ENCODE data around the gene PPP4R4. TPM values are rescaled to one million over a fixed set of nuclear protein-coding genes. Genes with fewer than 3 reads are reported as not detected.

Gene PPP4R4
- total and polyA plus RNA-seq, 2 of the 4 experiments (the other 2 are of a cell fraction) = 0.17 to 0.36 TPM

DNA sequence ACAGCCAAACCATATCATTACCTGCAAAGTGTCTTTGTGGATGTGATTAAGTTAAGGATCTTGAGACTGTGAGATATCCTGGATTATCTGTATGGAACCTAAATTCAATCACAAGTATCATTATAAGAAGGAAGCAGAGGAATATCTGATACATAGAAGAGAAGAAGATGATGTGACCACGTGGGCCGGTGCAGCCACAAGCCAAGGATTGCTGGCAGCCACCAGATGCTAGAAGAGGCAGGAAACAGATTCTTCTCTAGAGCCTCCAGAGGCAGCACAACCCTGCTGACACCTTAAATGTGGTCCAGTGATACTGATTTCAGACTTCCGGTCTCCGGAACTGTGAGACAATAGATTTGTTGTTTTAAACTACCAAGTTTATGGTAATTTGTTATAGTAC is 38.6 kb upstream of the PPP4R4 start:
- Histone ChIP-seq H3K36me3 (ENCODE audit: control insufficient read depth, insufficient read depth, low read length) (no peaks in the 10 kb centered on the region), H3K9me3 (ENCODE audit: control insufficient read depth, insufficient read depth, low read length) (peaks cover 2% of the 10 kb centered on the region; the same call in 1 of the 2 replicates), H3K27me3 (ENCODE audit: control insufficient read depth, insufficient read depth, low read length) (peaks cover 17% of the 10 kb centered on the region), H3K56ac (ENCODE audit: extremely low read depth, insufficient read depth, low read length) (no peak overlapping the region), H4K20me1 (ENCODE audit: insufficient read depth, low read length) (no peaks in the 10 kb centered on the region), H4K5ac (ENCODE audit: low read depth, low read length) (no peak overlapping the region), H2BK5ac (ENCODE audit: low read depth, low read length, poor library complexity, severe bottlenecking) (no peak overlapping the region), H4K8ac (ENCODE audit: low read depth in 2 of 2, low read length in 2 of 2) (no peak overlapping the region), H3K27ac (ENCODE audit: insufficient read depth, low read length) (no peak overlapping the region), H3K9ac (ENCODE audit: low read depth, low read length) (no peak overlapping the region), H3K4me2 (ENCODE audit: low read depth, low read length) (no peak overlapping the region), H4K91ac (ENCODE audit: insufficient read depth, low read depth, low read length) (no peak overlapping the region), H2AFZ (replicated peaks; ENCODE audit: low read length, poor library complexity) (no peak overlapping the region), H2AK5ac (ENCODE audit: low read depth, low read length) (no peak overlapping the region), H3K79me1 (ENCODE audit: low read depth in 1 of 2, low read length in 2 of 2) (no peaks in the 10 kb centered on the region), H2BK20ac (ENCODE audit: low read depth, low read length) (no peak overlapping the region), H2BK120ac (ENCODE audit: low read depth, low read length) (no peak overlapping the region), H3K18ac (ENCODE audit: low read depth, low read length) (no peak overlapping the region), H3K14ac (replicated peaks; ENCODE audit: low read depth, low read length) (no peak overlapping the region), H3K4me1 (ENCODE audit: control insufficient read depth, insufficient read depth, low read length) (no peaks in the 10 kb centered on the region), H3K9me1 (ENCODE audit: insufficient read depth, low read length) (no peaks in the 10 kb centered on the region), H3K23ac (ENCODE audit: low read depth, low read length) (no peak overlapping the region), H3K4me3 (ENCODE audit: insufficient read depth, low read depth, low read length) (no peak overlapping the region), H2AK9ac (replicated peaks; ENCODE audit: low read depth, low read length, poor library complexity) (no peak overlapping the region), H2BK15ac (ENCODE audit: low read depth, low read length) (no peak overlapping the region), H3K4ac (ENCODE audit: low read depth, low read length) (no peak overlapping the region)
- no peak for TF ChIP-seq RAD21 (IDR thresholded peaks at IDR 0.05; ENCODE audit: low read length)
- TF ChIP-seq BHLHE40 (IDR thresholded peaks at IDR 0.05; ENCODE audit: low read depth, low read length) = no peak
- no peak for TF ChIP-seq POLR2A (IDR thresholded peaks at IDR 0.05; ENCODE audit: low read depth, low read length)
- no peak for TF ChIP-seq MXI1 (IDR thresholded peaks at IDR 0.05; ENCODE audit: borderline replicate concordance, low read depth, low read length)
- TF ChIP-seq CEBPB (IDR thresholded peaks at IDR 0.05; ENCODE audit: low read depth, low read length) = no peak
- TF ChIP-seq CHD1 (IDR thresholded peaks at IDR 0.05; ENCODE audit: low read depth, low read length) = no peak
- TF ChIP-seq MAFK (IDR thresholded peaks at IDR 0.05; ENCODE audit: low read depth, low read length) = no peak
- no peak for TF ChIP-seq RCOR1 (IDR thresholded peaks at IDR 0.05; ENCODE audit: insufficient replicate concordance, low read length)
- TF ChIP-seq NFE2L2 (IDR thresholded peaks at IDR 0.05; ENCODE audit: low read depth, low read length) = no peak
- TF ChIP-seq, protein P1, sequence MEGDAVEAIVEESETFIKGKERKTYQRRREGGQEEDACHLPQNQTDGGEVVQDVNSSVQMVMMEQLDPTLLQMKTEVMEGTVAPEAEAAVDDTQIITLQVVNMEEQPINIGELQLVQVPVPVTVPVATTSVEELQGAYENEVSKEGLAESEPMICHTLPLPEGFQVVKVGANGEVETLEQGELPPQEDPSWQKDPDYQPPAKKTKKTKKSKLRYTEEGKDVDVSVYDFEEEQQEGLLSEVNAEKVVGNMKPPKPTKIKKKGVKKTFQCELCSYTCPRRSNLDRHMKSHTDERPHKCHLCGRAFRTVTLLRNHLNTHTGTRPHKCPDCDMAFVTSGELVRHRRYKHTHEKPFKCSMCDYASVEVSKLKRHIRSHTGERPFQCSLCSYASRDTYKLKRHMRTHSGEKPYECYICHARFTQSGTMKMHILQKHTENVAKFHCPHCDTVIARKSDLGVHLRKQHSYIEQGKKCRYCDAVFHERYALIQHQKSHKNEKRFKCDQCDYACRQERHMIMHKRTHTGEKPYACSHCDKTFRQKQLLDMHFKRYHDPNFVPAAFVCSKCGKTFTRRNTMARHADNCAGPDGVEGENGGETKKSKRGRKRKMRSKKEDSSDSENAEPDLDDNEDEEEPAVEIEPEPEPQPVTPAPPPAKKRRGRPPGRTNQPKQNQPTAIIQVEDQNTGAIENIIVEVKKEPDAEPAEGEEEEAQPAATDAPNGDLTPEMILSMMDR (conservative IDR thresholded peaks at IDR 0.05; ENCODE audit: low read depth, low read length) = no peak
- TF ChIP-seq RFX5 (IDR thresholded peaks at IDR 0.05; ENCODE audit: low read depth, low read length) = no peak
- no peak for TF ChIP-seq MAZ (IDR thresholded peaks at IDR 0.05; ENCODE audit: borderline replicate concordance, low read depth, low read length)
- TF ChIP-seq, protein P2, sequence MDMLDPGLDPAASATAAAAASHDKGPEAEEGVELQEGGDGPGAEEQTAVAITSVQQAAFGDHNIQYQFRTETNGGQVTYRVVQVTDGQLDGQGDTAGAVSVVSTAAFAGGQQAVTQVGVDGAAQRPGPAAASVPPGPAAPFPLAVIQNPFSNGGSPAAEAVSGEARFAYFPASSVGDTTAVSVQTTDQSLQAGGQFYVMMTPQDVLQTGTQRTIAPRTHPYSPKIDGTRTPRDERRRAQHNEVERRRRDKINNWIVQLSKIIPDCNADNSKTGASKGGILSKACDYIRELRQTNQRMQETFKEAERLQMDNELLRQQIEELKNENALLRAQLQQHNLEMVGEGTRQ (IDR thresholded peaks at IDR 0.05; ENCODE audit: low read depth, low read length) = no peak
- no peak for TF ChIP-seq FOS (IDR thresholded peaks at IDR 0.05; ENCODE audit: low read depth, low read length)
- TF ChIP-seq, protein P3, sequence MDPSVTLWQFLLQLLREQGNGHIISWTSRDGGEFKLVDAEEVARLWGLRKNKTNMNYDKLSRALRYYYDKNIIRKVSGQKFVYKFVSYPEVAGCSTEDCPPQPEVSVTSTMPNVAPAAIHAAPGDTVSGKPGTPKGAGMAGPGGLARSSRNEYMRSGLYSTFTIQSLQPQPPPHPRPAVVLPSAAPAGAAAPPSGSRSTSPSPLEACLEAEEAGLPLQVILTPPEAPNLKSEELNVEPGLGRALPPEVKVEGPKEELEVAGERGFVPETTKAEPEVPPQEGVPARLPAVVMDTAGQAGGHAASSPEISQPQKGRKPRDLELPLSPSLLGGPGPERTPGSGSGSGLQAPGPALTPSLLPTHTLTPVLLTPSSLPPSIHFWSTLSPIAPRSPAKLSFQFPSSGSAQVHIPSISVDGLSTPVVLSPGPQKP (IDR thresholded peaks at IDR 0.05; ENCODE audit: borderline replicate concordance, low read depth, low read length) = no peak
- TF ChIP-seq SMC3 (IDR thresholded peaks at IDR 0.05; ENCODE audit: low read depth, low read length) = no peak
- CTCF ChIA-PET = no interaction called here
- POLR2A ChIA-PET (ENCODE audit: unreplicated experiment) = no interaction called here
- no peak for ATAC-seq (ENCODE audit: low read depth)
- in situ Hi-C loops (cut with MboI; ENCODE audit: low sequenced_read_pairs) (loop anchor here (5.0 to 10.0 kb wide), 2 partner anchors 98 to 191 kb away; no protein-coding TSS in a partner anchor), intact Hi-C loops (cut with micrococcal nuclease) (loop anchor here (5.0 kb wide), 1 partner anchor 478 kb away; no protein-coding TSS in a partner anchor), dilution Hi-C loops (cut with HindIII; ENCODE audit: low sequenced_read_pairs, unreplicated experiment) (no loop called here)
- no peak for DNase-seq
- 54% methylated on average over 2 of the region's 4 CpGs; no CpG with 5 or more reads in 1 of the 2 experiments for WGBS, 2 experiments (ENCODE audit: extremely low coverage in 2 of 2, insufficient read length in 1 of 2)
- BruUV-seq (replicated peaks) = no TSS peak

Measured in IMR-90 (cell line).